Osteoblast (primary cell): ENCODE data around the gene F13B. TPM values are rescaled to one million over a fixed set of nuclear protein-coding genes. Genes with fewer than 3 reads are reported as not detected.

ENCODE experiments used
- DNase-seq: peaks from one replicate; pipeline ENCODE4 v3.0.0; 2011; ENCODE audit warnings: low spot score, mixed read lengths; ENCODE audit not compliant: insufficient read length; ENCODE audit errors: missing footprints
- H2AFZ ChIP-seq: 2 replicates; pipeline ENCODE4 v1.6.0; 2011; ENCODE audit warnings: mild to moderate bottlenecking, low read length
- H3K27ac ChIP-seq: 2 replicates; pipeline ENCODE4 v1.5.1; 2011; ENCODE audit warnings: mild to moderate bottlenecking, low read depth, low read length, moderate library complexity
- H3K27me3 ChIP-seq: 2 replicates; pipeline ENCODE4 v1.6.0; 2012; ENCODE audit warnings: mild to moderate bottlenecking, control low read depth, inconsistent platforms, low read length, moderate library complexity; ENCODE audit not compliant: insufficient read depth
- H3K36me3 ChIP-seq: 2 replicates; pipeline ENCODE4 v1.5.1; 2011; ENCODE audit warnings: mild to moderate bottlenecking, low read length, control low read depth, moderate library complexity; ENCODE audit not compliant: insufficient read depth
- H3K4me1 ChIP-seq: 2 replicates; pipeline ENCODE4 v1.5.1; 2011; ENCODE audit warnings: mild to moderate bottlenecking, low read length, control low read depth, moderate library complexity; ENCODE audit not compliant: insufficient read depth
- H3K4me2 ChIP-seq: 2 replicates; pipeline ENCODE4 v1.6.0; 2011; ENCODE audit warnings: mild to moderate bottlenecking, low read length; ENCODE audit not compliant: insufficient read depth
- H3K4me3 ChIP-seq: fragments of 200-600 bp; sonication (generic); 3 replicates; pipeline ENCODE4 v1.5.1; 2012; ENCODE audit warnings: mild to moderate bottlenecking, low read length, inconsistent platforms; ENCODE audit not compliant: insufficient read depth
- H3K79me2 ChIP-seq: 2 replicates; pipeline ENCODE4 v1.6.0; 2012; ENCODE audit warnings: mild to moderate bottlenecking, low read length, control low read depth, inconsistent platforms; ENCODE audit not compliant: insufficient read depth
- H3K9me3 ChIP-seq: 2 replicates; pipeline ENCODE4 v1.5.1; 2011; ENCODE audit warnings: low read depth, low read length, control low read depth
- H4K20me1 ChIP-seq: 2 replicates; pipeline ENCODE4 v1.6.0; 2012; ENCODE audit warnings: mild to moderate bottlenecking, low read length, control low read depth; ENCODE audit not compliant: insufficient read depth
- total RNA-seq: library from RNA; depleted of rRNA; stranded (reverse); fragments of >200 nt; gene quantifications from 2 replicates; pipeline ENCODE4 v1.2.3, GENCODE V29; 2012
- TF ChIP-seq, protein P1 (sequence below): IDR thresholded peaks from 2 replicates; pipeline ENCODE4 v1.5.1; 2011; ENCODE audit warnings: mild to moderate bottlenecking, low read depth, low read length, moderate library complexity; ENCODE audit errors: extremely low read depth

The F13B gene
- total RNA-seq, 1 donor: under 0.01 TPM

DNA sequence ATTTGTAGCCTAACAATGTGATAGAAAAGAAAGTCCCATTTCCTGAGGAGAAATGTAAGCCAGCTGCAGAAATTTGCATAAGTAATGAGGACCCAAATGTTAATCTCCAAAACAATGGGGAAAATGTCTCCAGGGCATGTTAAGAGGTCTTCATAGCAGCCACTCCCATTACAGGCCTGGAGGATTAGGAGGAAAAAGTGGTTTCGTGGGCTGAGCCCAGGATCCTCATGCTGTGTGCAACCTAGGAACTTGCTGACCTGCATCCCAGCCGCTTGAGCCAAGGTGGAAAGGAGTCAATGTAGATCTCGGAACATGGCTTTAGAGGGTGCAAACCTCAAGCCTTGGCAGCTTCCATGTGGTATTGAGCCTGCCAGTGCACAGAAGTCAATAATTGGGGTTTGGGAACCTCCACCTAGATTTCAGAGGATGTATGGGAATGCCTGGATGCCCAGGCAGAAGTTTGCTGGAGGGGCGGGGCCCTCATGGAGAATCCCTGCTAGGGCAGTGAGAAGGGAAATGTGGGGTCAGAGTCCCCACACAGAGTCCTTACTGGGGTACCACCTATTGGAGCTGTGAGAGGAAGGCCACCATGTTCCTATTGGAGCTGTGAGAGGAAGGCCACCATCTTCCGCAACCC is 14.2 kb upstream of the F13B start:
- H3K36me3 ChIP-seq: peaks cover 29% of the 10 kb centered on the region
- H3K27me3 ChIP-seq: no peaks in the 10 kb centered on the region
- no peaks in the 10 kb centered on the region for H3K4me1 ChIP-seq
- TF ChIP-seq, protein P1, sequence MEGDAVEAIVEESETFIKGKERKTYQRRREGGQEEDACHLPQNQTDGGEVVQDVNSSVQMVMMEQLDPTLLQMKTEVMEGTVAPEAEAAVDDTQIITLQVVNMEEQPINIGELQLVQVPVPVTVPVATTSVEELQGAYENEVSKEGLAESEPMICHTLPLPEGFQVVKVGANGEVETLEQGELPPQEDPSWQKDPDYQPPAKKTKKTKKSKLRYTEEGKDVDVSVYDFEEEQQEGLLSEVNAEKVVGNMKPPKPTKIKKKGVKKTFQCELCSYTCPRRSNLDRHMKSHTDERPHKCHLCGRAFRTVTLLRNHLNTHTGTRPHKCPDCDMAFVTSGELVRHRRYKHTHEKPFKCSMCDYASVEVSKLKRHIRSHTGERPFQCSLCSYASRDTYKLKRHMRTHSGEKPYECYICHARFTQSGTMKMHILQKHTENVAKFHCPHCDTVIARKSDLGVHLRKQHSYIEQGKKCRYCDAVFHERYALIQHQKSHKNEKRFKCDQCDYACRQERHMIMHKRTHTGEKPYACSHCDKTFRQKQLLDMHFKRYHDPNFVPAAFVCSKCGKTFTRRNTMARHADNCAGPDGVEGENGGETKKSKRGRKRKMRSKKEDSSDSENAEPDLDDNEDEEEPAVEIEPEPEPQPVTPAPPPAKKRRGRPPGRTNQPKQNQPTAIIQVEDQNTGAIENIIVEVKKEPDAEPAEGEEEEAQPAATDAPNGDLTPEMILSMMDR: no peak
- no peak for DNase-seq
- H3K79me2 ChIP-seq: no peaks in the 10 kb centered on the region
- no peak overlapping the region for H2AFZ ChIP-seq
- H3K9me3 ChIP-seq: peaks cover 2% of the 10 kb centered on the region
- H4K20me1 ChIP-seq: no peaks in the 10 kb centered on the region
- no peak overlapping the region for H3K4me3 ChIP-seq
- H3K4me2 ChIP-seq: no peak overlapping the region
- no peak overlapping the region for H3K27ac ChIP-seq

DNA sequence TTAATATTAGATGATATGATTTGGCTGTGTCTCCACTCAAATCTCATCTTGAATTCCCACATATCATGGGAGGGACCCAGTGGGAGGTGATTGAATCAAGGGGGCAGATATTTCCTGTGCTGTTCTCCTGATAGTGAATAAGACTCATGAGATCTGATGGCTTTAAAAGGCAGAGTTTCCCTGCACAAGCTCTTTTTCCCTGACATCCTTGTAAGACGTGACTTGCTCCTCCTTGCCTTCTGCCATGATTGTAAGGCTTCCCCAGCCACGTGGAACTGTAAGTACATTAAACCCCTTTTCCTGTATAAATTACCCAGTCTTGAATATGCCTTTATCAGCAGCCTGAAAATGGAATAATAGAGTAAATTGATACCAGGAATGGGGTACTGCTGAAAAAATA is 13.3 kb upstream of the F13B start:
- Histone ChIP-seq H3K27ac (no peak overlapping the region), H3K4me2 (no peak overlapping the region), H3K36me3 (peaks cover 23% of the 10 kb centered on the region), H3K4me3 (no peak overlapping the region), H3K27me3 (no peaks in the 10 kb centered on the region), H3K9me3 (peaks cover 2% of the 10 kb centered on the region), H4K20me1 (no peaks in the 10 kb centered on the region), H3K4me1 (no peaks in the 10 kb centered on the region), H2AFZ (no peak overlapping the region), H3K79me2 (no peaks in the 10 kb centered on the region)
- no peak for DNase-seq
- TF ChIP-seq, protein P1: no peak

DNA sequence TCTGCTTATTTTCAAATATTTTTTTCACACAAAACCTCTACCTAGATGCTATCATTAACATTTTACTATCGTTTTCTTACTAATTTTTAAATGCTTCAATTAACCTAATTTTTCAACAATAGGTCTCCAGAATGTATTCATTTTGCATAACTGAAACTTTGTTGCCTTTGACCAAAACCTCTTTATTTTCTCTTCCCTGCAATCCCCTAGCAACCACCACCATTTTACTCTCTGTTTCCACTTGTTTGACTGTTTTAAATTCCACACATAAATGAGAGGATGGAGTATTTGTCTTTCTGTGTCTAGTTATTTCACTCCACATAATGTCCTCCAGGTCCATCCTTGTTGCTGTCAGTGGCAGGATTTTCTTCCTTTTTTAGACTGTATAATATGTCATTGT is 9.5 kb upstream of the F13B start:
- no peaks in the 10 kb centered on the region for H3K79me2 ChIP-seq
- no peak overlapping the region for H3K27ac ChIP-seq
- TF ChIP-seq, protein P1: no peak
- H3K9me3 ChIP-seq: peaks cover 1% of the 10 kb centered on the region
- no peak for DNase-seq
- H2AFZ ChIP-seq: no peak overlapping the region
- no peak overlapping the region for H3K4me3 ChIP-seq
- H3K27me3 ChIP-seq: no peaks in the 10 kb centered on the region
- H4K20me1 ChIP-seq: no peaks in the 10 kb centered on the region
- H3K36me3 ChIP-seq: no peaks in the 10 kb centered on the region
- H3K4me1 ChIP-seq: no peaks in the 10 kb centered on the region
- no peak overlapping the region for H3K4me2 ChIP-seq

GRCh38 chr1:197073978-197074377 is 6.9 kb upstream of the F13B start:
- no peak overlapping the region for H3K27ac ChIP-seq
- H3K4me3 ChIP-seq: no peak overlapping the region
- H4K20me1 ChIP-seq: no peaks in the 10 kb centered on the region
- H3K9me3 ChIP-seq: no peaks in the 10 kb centered on the region
- DNase-seq: no peak
- H3K4me2 ChIP-seq: no peak overlapping the region
- no peaks in the 10 kb centered on the region for H3K79me2 ChIP-seq
- no peak overlapping the region for H2AFZ ChIP-seq
- H3K36me3 ChIP-seq: no peaks in the 10 kb centered on the region
- TF ChIP-seq, protein P1: no peak
- no peaks in the 10 kb centered on the region for H3K4me1 ChIP-seq
- no peaks in the 10 kb centered on the region for H3K27me3 ChIP-seq
